Heart left ventricle (tissue), 13 donors: Measurements from ENCODE around the gene CFAP54.

Experiments used
- CTCF ChIP-seq, 12 donors: fragments of 200-600 bp; sonication (generic) in 4 of 12; IDR thresholded peaks; one replicate each; pipeline versions ENCODE4 v1.5.0 to v1.8.0; 2018 to 2022; ENCODE audit warnings: antibody characterized with exemption in 12 of 12, mild to moderate bottlenecking in 5 of 12
- POLR2A ChIP-seq, 2 donors: fragments of 450-650 bp; IDR thresholded peaks; one replicate each; pipeline ENCODE4 v1.6.1; 2017; ENCODE audit warnings: antibody characterized with exemption in 2 of 2, mild to moderate bottlenecking in 2 of 2, moderate library complexity in 2 of 2
- donor health status: ischemic (EF 13 %, LVEDD 7.1; RV severe dilation, severe dysfunction).
- donor health status: DM: no; HTN: yes; CAD: no.
- donor health status: DM: no; HTN: no; CAD: no.
- donor health status: ischemic (EF 25% LVEDD 6.9; RV normal size, moderate dysfunction).
- donor health status: ischemic (EF 25% LVEDD 5.7; RV mildly dilated, moderate dysfunction).
- donor health status: ischemic (EF 35%, LVEDD 5.7; RV mildly dilated, moderate dysfunction).
- donor health status: nonischemic (EF 11% LVEDD 7.7; RV severe dilation, severe dysfunction).
- donor health status: DM: yes; HTN: yes; CAD: no.
- donor health status: PGD.
- donor health status: ischemic (EF 29% LVEDD 5.4; RV normal size, mild dysfunction).
- donor health status: nonischemic (EF 23%, LVEDD 6.1; RV moderate dilation, normal function).

DNA sequence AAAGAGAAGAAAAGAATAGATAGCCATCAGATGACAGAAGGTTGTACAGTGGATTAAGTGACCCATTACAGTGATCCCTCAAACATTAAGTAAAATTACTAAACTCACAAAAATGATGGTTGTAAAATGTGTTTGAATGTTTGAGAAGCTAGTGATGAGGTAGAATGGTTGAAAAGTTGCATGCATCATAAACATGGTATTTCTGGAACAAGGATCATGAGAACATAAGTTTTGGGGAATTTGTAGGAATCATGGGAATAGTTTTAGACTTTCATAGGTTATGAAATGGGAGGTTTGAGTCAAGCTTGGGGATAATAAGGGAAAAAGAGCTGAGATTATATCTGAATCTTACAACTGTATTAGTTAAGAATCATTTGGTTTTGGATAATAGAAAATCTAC is 383.6 kb downstream of the CFAP54 start:
- TF ChIP-seq POLR2A (IDR thresholded peaks at IDR 0.05) = no peak
- no peak for TF ChIP-seq CTCF (IDR thresholded peaks at IDR 0.05)
